Vagina (tissue), 2 donors: ENCODE measurements around the gene ZBTB2. TPM values are rescaled to one million over a fixed set of nuclear protein-coding genes. Genes with fewer than 3 reads are reported as not detected.
"Not testable (repeated sequence)": the region's sequence is repeated elsewhere in the genome, so short reads cannot be mapped to it uniquely, and the experiment has no call there.

ENCODE experiments used
- DNase-seq, 2 donors: peaks; one replicate each; pipeline ENCODE4 v3.0.0-alpha.2; 2017; ENCODE audit errors: extremely low spot score in 2 of 2
- H3K27ac ChIP-seq: fragments of 200-600 bp; sonication (generic); one replicate; pipeline ENCODE4 v1.5.1; 2019
- H3K27me3 ChIP-seq: fragments of 200-600 bp; sonication (generic); one replicate; pipeline ENCODE4 v1.5.1; 2019
- H3K36me3 ChIP-seq, 2 donors: fragments of 200-600 bp; sonication (generic); one replicate each; pipeline ENCODE4 v1.5.1; 2017 to 2019
- H3K4me1 ChIP-seq: fragments of 200-600 bp; sonication (generic); one replicate; pipeline ENCODE4 v1.5.1; 2019
- H3K4me3 ChIP-seq, 2 donors: fragments of 200-600 bp; sonication (generic); 1 replicate in 1 of 2; 2 replicates in 1 of 2; pipeline ENCODE4 v1.5.1; 2016 to 2019
- H3K9me3 ChIP-seq: fragments of 200-600 bp; sonication (generic); one replicate; pipeline ENCODE4 v1.5.1; 2019
- POLR2A ChIP-seq, 2 donors: fragments of 450-650 bp; IDR thresholded peaks; one replicate each; pipeline ENCODE4 v1.6.1; 2017; ENCODE audit warnings: antibody characterized with exemption in 2 of 2, mild to moderate bottlenecking in 2 of 2, moderate library complexity in 2 of 2
- POLR2AphosphoS5 ChIP-seq, 2 donors: sonication (generic); formaldehyde crosslinking; IDR thresholded peaks; one replicate each; pipeline ENCODE4 v1.9.0; 2017; ENCODE audit warnings: antibody characterized with exemption in 2 of 2, mild to moderate bottlenecking in 2 of 2, low read depth in 1 of 2; ENCODE audit not compliant: insufficient read depth in 1 of 2
- intact Hi-C: fragments of 100-400 bp; cut with DNase I; formaldehyde crosslinking; loops from one replicate; pipeline ENCODE4 v1.15.1; 2023
- total RNA-seq: library from RNA; depleted of rRNA; stranded (reverse); fragments of >200 nt; gene quantifications from one replicate; pipeline ENCODE4 v1.2.3, GENCODE V29; 2016
- TF ChIP-seq, protein P1 (sequence below), 3 experiments: fragments of 450-650 bp in 2 of 3; fragments of 200-600 bp in 1 of 3; sonication (generic) in 1 of 3; IDR thresholded peaks; one replicate each; pipeline ENCODE4 v1.5.1; 2017 to 2019; ENCODE audit warnings: antibody characterized with exemption in 3 of 3, mild to moderate bottlenecking in 2 of 3, moderate library complexity in 2 of 3

Gene ZBTB2
- total RNA-seq, 1 donor from 2014 or later = 15.0 TPM

DNA sequence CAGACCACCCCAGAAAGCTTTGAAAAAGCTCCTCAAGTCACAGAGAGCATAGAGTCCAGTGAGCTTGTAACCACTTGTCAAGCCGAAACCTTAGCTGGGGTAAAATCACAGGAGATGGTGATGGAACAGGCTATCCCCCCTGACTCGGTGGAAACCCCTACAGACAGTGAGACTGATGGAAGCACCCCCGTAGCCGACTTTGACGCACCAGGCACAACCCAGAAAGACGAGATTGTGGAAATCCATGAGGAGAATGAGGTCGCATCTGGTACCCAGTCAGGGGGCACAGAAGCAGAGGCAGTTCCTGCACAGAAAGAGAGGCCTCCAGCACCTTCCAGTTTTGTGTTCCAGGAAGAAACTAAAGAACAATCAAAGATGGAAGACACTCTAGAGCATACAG lies 39.6 kb downstream of the ZBTB2 start:
- H3K36me3 ChIP-seq = no peaks in the 10 kb centered on the region
- no peak for DNase-seq
- no peaks in the 10 kb centered on the region for H3K9me3 ChIP-seq
- H3K27ac ChIP-seq = no peak overlapping the region
- intact Hi-C loops = no loop called here
- TF ChIP-seq POLR2A (IDR thresholded peaks at IDR 0.05) (no peak), POLR2AphosphoS5 (IDR thresholded peaks at IDR 0.05; ENCODE audit: insufficient read depth in 1 of 2, low read depth in 1 of 2) (no peak)
- TF ChIP-seq, protein P1, sequence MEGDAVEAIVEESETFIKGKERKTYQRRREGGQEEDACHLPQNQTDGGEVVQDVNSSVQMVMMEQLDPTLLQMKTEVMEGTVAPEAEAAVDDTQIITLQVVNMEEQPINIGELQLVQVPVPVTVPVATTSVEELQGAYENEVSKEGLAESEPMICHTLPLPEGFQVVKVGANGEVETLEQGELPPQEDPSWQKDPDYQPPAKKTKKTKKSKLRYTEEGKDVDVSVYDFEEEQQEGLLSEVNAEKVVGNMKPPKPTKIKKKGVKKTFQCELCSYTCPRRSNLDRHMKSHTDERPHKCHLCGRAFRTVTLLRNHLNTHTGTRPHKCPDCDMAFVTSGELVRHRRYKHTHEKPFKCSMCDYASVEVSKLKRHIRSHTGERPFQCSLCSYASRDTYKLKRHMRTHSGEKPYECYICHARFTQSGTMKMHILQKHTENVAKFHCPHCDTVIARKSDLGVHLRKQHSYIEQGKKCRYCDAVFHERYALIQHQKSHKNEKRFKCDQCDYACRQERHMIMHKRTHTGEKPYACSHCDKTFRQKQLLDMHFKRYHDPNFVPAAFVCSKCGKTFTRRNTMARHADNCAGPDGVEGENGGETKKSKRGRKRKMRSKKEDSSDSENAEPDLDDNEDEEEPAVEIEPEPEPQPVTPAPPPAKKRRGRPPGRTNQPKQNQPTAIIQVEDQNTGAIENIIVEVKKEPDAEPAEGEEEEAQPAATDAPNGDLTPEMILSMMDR (IDR thresholded peaks at IDR 0.05) = no peak
- H3K4me3 ChIP-seq = no peak overlapping the region
- no peaks in the 10 kb centered on the region for H3K27me3 ChIP-seq
- no peaks in the 10 kb centered on the region for H3K4me1 ChIP-seq

DNA sequence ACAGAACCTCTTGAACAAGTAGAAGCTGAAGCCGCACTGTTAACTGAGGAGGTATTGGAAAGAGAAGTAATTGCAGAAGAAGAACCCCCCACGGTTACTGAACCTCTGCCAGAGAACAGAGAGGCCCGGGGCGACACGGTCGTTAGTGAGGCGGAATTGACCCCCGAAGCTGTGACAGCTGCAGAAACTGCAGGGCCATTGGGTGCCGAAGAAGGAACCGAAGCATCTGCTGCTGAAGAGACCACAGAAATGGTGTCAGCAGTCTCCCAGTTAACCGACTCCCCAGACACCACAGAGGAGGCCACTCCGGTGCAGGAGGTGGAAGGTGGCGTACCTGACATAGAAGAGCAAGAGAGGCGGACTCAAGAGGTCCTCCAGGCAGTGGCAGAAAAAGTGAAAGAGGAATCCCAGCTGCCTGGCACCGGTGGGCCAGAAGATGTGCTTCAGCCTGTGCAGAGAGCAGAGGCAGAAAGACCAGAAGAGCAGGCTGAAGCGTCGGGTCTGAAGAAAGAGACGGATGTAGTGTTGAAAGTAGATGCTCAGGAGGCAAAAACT lies 40.1 kb downstream of the ZBTB2 start:
- H3K27me3 ChIP-seq = no peaks in the 10 kb centered on the region
- intact Hi-C loops = no loop called here
- H3K27ac ChIP-seq = no peak overlapping the region
- H3K9me3 ChIP-seq = no peaks in the 10 kb centered on the region
- H3K4me1 ChIP-seq = no peaks in the 10 kb centered on the region
- DNase-seq = no peak
- TF ChIP-seq POLR2AphosphoS5 (IDR thresholded peaks at IDR 0.05; ENCODE audit: insufficient read depth in 1 of 2, low read depth in 1 of 2) (no peak), POLR2A (IDR thresholded peaks at IDR 0.05) (no peak)
- TF ChIP-seq, protein P1 (IDR thresholded peaks at IDR 0.05) = no peak
- H3K36me3 ChIP-seq = no peaks in the 10 kb centered on the region
- H3K4me3 ChIP-seq = no peak overlapping the region

DNA sequence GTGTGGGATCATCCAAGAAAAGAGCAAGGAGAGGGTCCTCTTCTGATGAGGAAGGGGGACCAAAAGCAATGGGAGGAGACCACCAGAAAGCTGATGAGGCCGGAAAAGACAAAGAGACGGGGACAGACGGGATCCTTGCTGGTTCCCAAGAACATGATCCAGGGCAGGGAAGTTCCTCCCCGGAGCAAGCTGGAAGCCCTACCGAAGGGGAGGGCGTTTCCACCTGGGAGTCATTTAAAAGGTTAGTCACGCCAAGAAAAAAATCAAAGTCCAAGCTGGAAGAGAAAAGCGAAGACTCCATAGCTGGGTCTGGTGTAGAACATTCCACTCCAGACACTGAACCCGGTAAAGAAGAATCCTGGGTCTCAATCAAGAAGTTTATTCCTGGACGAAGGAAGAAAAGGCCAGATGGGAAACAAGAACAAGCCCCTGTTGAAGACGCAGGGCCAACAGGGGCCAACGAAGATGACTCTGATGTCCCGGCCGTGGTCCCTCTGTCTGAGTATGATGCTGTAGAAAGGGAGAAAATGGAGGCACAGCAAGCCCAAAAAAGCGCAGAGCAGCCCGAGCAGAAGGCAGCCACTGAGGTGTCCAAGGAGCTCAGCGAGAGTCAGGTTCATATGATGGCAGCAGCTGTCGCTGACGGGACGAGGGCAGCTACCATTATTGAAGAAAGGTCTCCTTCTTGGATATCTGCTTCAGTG lies 40.8 kb downstream of the ZBTB2 start:
- intact Hi-C loops = no loop called here
- Histone ChIP-seq H3K4me1 (no peaks in the 10 kb centered on the region), H3K27me3 (no peaks in the 10 kb centered on the region), H3K4me3 (no peak overlapping the region), H3K27ac (no peak overlapping the region), H3K9me3 (no peaks in the 10 kb centered on the region), H3K36me3 (no peaks in the 10 kb centered on the region)
- TF ChIP-seq, protein P1 (IDR thresholded peaks at IDR 0.05) = no peak
- TF ChIP-seq POLR2A (IDR thresholded peaks at IDR 0.05) (no peak), POLR2AphosphoS5 (IDR thresholded peaks at IDR 0.05; ENCODE audit: insufficient read depth in 1 of 2, low read depth in 1 of 2) (no peak)
- no peak for DNase-seq

DNA sequence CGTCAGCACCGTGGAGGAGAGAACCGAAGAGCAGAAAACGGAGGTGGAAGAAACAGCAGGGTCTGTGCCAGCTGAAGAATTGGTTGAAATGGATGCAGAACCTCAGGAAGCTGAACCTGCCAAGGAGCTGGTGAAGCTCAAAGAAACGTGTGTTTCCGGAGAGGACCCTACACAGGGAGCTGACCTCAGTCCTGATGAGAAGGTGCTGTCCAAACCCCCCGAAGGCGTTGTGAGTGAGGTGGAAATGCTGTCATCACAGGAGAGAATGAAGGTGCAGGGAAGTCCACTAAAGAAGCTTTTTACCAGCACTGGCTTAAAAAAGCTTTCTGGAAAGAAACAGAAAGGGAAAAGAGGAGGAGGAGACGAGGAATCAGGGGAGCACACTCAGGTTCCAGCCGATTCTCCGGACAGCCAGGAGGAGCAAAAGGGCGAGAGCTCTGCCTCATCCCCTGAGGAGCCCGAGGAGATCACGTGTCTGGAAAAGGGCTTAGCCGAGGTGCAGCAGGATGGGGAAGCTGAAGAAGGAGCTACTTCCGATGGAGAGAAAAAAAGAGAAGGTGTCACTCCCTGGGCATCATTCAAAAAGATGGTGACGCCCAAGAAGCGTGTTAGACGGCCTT lies 41.6 kb downstream of the ZBTB2 start:
- TF ChIP-seq, protein P1 (IDR thresholded peaks at IDR 0.05) = no peak
- TF ChIP-seq POLR2A (IDR thresholded peaks at IDR 0.05) = no peak
- no peak for TF ChIP-seq POLR2AphosphoS5 (IDR thresholded peaks at IDR 0.05; ENCODE audit: insufficient read depth in 1 of 2, low read depth in 1 of 2)
- no peaks in the 10 kb centered on the region for H3K4me1 ChIP-seq
- H3K4me3 ChIP-seq = no peak overlapping the region
- H3K27me3 ChIP-seq = no peaks in the 10 kb centered on the region
- no peaks in the 10 kb centered on the region for H3K36me3 ChIP-seq
- H3K9me3 ChIP-seq = no peaks in the 10 kb centered on the region
- DNase-seq = no peak
- no peak overlapping the region for H3K27ac ChIP-seq
- intact Hi-C loops = no loop called here

DNA sequence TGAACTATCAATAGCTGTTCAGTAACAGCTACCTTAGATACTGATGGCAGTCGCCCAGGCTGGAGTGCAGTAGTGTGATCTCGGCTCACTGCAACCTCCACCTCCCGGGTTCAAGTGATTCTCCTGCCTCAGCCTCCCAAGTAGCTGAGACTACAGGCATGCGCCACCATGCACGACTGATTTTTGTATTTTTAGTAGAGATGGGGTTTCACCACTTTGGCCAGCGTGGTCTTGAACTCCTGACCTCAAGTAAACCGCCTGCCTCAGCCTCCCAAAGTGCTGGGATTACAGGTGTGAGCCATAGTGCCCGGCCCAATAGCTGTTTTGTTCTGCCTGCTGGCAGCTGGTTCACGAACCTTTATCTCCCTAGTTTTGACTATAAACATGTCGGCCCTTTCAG lies 48.6 kb downstream of the ZBTB2 start:
- H3K4me1 ChIP-seq, intact Hi-C loops, H3K27me3 ChIP-seq, DNase-seq, H3K36me3 ChIP-seq, H3K9me3 ChIP-seq, H3K27ac ChIP-seq, H3K4me3 ChIP-seq: not testable (repeated sequence)
